ENCODE measurements around the gene FTO.

Gene FTO

DNA sequence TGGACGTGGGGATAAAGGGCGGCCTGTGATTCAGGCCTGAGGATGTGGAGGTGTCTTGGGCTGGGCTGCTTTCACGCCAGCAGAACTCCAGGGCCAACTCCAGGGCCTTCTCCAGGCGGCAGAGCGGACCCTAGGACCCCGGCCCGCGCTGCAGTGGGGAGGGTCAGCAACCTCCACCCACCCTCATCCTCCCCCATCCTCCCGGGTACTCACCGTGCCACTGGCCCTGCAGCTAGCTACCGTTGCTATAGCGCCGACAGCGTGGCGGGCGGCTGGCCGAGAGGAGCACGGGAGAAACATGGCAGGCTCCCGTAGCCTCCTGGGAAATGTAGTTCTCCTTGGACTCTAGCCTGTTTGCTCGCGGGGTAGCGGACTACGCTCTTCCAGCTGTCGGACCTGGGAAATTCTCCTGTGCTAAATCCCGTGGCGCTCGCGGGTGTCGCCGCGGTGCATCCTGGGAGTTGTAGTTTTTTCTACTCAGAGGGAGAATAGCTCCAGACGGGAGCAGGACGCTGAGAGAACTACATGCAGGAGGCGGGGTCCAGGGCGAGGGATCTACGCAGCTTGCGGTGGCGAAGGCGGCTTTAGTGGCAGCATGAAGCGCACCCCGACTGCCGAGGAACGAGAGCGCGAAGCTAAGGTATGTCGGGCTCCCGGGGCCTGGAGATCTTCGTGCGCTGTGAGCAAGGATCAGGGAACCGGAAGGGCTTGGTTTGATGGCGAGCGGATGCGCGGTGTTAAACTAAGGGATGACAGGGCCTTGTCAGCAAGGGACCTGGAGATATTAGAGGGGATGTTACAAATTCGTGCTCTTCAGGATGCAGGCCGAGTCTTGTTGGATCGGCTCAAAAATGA lies at the start of gene FTO, which contains the start of gene RPGRIP1L:
Gene FTO (plus strand): TSS at position 567 of the 855 bp plus-strand sequence.
Gene RPGRIP1L (minus strand): TSS at position 270 of the 855 bp plus-strand sequence. CDS start 3,136 bp downstream, outside the sequence.
- Histone ChIP-seq H3K4me1 (ENCODE audit: control insufficient read depth, insufficient read depth, low read length) (peaks cover 7% of the 10 kb centered on the region; the same call in 1 of the 2 replicates), H3K4me3 (ENCODE audit: low read depth, low read length) (peak within 1 kb of the TSS; percentile 89), H3K27ac (ENCODE audit: low read depth, low read length) (no peak within 1 kb of the TSS)

DNA sequence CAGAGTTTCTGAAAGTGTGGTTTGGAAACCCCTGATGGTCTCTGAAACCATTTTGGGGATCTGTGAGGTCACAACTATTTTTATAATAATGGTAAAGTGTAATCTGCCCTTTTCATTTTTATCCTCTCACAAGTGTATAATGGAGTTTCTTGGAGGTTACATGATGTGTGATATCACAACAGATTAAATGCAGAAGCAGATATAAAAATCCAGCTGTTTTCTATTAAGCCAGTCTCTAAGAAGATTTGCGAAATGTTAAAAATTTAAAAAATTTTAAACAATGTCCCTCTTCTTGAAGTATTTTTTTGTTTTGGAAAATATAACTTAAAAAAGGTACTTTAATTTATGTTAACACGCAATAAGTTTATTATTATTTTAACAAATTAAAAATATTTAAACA lies 49.0 kb upstream of the FTO start:
- Histone ChIP-seq H3K4me3 (ENCODE audit: low read depth, low read length) (no peak overlapping the region), H3K4me1 (ENCODE audit: control insufficient read depth, insufficient read depth, low read length) (peaks cover 7% of the 10 kb centered on the region; the same call in 1 of the 2 replicates), H3K27me3 (ENCODE audit: control insufficient read depth, insufficient read depth, low read length) (no peaks in the 10 kb centered on the region), H3K36me3 (ENCODE audit: control insufficient read depth, insufficient read depth, low read length) (peaks cover 17% of the 10 kb centered on the region), H3K9me3 (ENCODE audit: control insufficient read depth, insufficient read depth, low read depth, low read length) (no peaks in the 10 kb centered on the region), H3K27ac (ENCODE audit: low read depth, low read length) (no peak overlapping the region), H3K9ac (ENCODE audit: low read length) (no peak overlapping the region)

More for the DNA sequence above, at the start of gene FTO, which contains the start of gene RPGRIP1L:
- peaks cover 12% of the 10 kb centered on the region; the same call in 1 of the 2 replicates for H3K36me3 ChIP-seq (ENCODE audit: control insufficient read depth, insufficient read depth, low read length)
- H3K9ac ChIP-seq (ENCODE audit: low read length), result peak within 1 kb of the TSS; percentile 68
- no peaks in the 10 kb centered on the region for H3K9me3 ChIP-seq (ENCODE audit: control insufficient read depth, insufficient read depth, low read depth, low read length)
- no peaks in the 10 kb centered on the region for H3K27me3 ChIP-seq (ENCODE audit: control insufficient read depth, insufficient read depth, low read length)

- Histone ChIP-seq H3K27ac (ENCODE audit: low read depth, low read length) (no peak overlapping the region), H3K9me3 (ENCODE audit: control insufficient read depth, insufficient read depth, low read depth, low read length) (no peaks in the 10 kb centered on the region), H3K9ac (ENCODE audit: low read length) (no peak overlapping the region), H3K36me3 (ENCODE audit: control insufficient read depth, insufficient read depth, low read length) (peaks cover 2% of the 10 kb centered on the region; the same call in 1 of the 2 replicates), H3K27me3 (ENCODE audit: control insufficient read depth, insufficient read depth, low read length) (no peaks in the 10 kb centered on the region), H3K4me3 (ENCODE audit: low read depth, low read length) (no peak overlapping the region), H3K4me1 (ENCODE audit: control insufficient read depth, insufficient read depth, low read length) (no peaks in the 10 kb centered on the region; the same call in 1 of the 2 replicates)
Measured at GRCh38 chr16:53662072-53662471, 41.9 kb upstream of the FTO start.

GRCh38 chr16:53664724-53665345 lies 39.1 kb upstream of the FTO start:
- Histone ChIP-seq H3K4me1 (ENCODE audit: control insufficient read depth, insufficient read depth, low read length) (no peaks in the 10 kb centered on the region; the same call in 1 of the 2 replicates), H3K9ac (ENCODE audit: low read length) (no peak overlapping the region), H3K27ac (ENCODE audit: low read depth, low read length) (no peak overlapping the region), H3K36me3 (ENCODE audit: control insufficient read depth, insufficient read depth, low read length) (no peaks in the 10 kb centered on the region), H3K27me3 (ENCODE audit: control insufficient read depth, insufficient read depth, low read length) (no peaks in the 10 kb centered on the region), H3K9me3 (ENCODE audit: control insufficient read depth, insufficient read depth, low read depth, low read length) (no peaks in the 10 kb centered on the region), H3K4me3 (ENCODE audit: low read depth, low read length) (no peak overlapping the region)

DNA sequence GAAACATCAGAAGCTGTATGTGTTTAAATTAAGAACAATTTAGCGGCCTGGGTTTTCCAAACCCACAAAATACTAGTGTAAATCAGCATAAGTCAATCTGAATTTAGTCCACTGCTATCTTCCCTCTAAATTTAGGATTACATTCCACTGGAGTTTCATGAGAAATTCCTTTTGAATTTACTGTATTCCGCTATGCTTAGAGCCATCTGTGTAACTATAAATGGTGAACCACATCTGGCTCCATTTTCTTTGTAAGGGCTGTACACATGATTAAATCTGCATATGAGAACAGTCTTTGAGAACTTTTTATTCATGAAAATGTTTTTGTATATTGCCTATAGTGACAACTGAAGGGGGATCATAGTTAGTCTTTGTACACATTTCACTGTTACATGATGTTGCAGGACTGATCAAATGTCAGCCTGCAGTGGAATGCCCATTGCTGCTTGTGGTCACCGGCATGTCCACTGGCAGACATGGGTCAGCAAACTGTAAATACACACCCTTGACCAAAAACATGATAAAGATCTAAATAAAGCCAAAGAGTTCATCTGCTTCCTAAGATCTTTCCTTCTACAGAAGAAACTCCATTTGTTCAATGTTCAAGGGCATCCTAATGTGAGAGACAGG lies 37.1 kb upstream of the FTO start:
- no peaks in the 10 kb centered on the region; the same call in 1 of the 2 replicates for H3K4me1 ChIP-seq (ENCODE audit: control insufficient read depth, insufficient read depth, low read length)
- H3K9ac ChIP-seq (ENCODE audit: low read length), result no peak overlapping the region
- H3K36me3 ChIP-seq (ENCODE audit: control insufficient read depth, insufficient read depth, low read length), result no peaks in the 10 kb centered on the region
- H3K4me3 ChIP-seq (ENCODE audit: low read depth, low read length), result no peak overlapping the region
- no peaks in the 10 kb centered on the region for H3K27me3 ChIP-seq (ENCODE audit: control insufficient read depth, insufficient read depth, low read length)
- H3K9me3 ChIP-seq (ENCODE audit: control insufficient read depth, insufficient read depth, low read depth, low read length), result no peaks in the 10 kb centered on the region
- no peak overlapping the region for H3K27ac ChIP-seq (ENCODE audit: low read depth, low read length)

GRCh38 chr16:53668869-53669268 lies 35.1 kb upstream of the FTO start:
- no peak overlapping the region for H3K4me3 ChIP-seq (ENCODE audit: low read depth, low read length)
- H3K27ac ChIP-seq (ENCODE audit: low read depth, low read length), result no peak overlapping the region
- H3K36me3 ChIP-seq (ENCODE audit: control insufficient read depth, insufficient read depth, low read length), result no peaks in the 10 kb centered on the region
- no peaks in the 10 kb centered on the region for H3K27me3 ChIP-seq (ENCODE audit: control insufficient read depth, insufficient read depth, low read length)
- H3K4me1 ChIP-seq (ENCODE audit: control insufficient read depth, insufficient read depth, low read length), result no peaks in the 10 kb centered on the region
- no peak overlapping the region for H3K9ac ChIP-seq (ENCODE audit: low read length)
- H3K9me3 ChIP-seq (ENCODE audit: control insufficient read depth, insufficient read depth, low read depth, low read length), result no peaks in the 10 kb centered on the region

DNA sequence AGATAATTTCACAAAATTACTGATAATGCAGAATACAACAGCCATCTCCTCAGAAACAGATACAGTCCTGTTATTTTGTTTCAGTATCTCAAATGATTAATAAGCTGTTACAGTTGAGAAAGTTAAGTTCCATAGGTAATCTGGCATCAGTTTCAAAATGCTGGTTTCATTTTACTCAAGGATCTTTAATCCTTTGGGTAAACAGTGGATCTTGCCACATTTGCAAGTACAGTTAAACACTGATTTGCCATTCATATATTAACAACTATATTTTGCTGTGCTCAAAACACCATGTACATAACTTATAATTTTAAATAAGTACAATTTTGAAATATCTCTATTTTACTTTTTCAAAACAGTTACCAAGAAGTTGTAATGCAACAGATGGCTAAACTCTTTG lies 31.5 kb upstream of the FTO start:
- Histone ChIP-seq H3K4me1 (ENCODE audit: control insufficient read depth, insufficient read depth, low read length) (no peaks in the 10 kb centered on the region), H3K9ac (ENCODE audit: low read length) (no peak overlapping the region), H3K9me3 (ENCODE audit: control insufficient read depth, insufficient read depth, low read depth, low read length) (no peaks in the 10 kb centered on the region), H3K36me3 (ENCODE audit: control insufficient read depth, insufficient read depth, low read length) (no peaks in the 10 kb centered on the region), H3K27ac (ENCODE audit: low read depth, low read length) (no peak overlapping the region), H3K27me3 (ENCODE audit: control insufficient read depth, insufficient read depth, low read length) (no peaks in the 10 kb centered on the region), H3K4me3 (ENCODE audit: low read depth, low read length) (no peak overlapping the region)

GRCh38 chr16:53673189-53673588 lies 30.8 kb upstream of the FTO start:
- no peaks in the 10 kb centered on the region for H3K4me1 ChIP-seq (ENCODE audit: control insufficient read depth, insufficient read depth, low read length)
- no peak overlapping the region for H3K9ac ChIP-seq (ENCODE audit: low read length)
- no peak overlapping the region for H3K27ac ChIP-seq (ENCODE audit: low read depth, low read length)
- H3K36me3 ChIP-seq (ENCODE audit: control insufficient read depth, insufficient read depth, low read length), result no peaks in the 10 kb centered on the region
- no peak overlapping the region for H3K4me3 ChIP-seq (ENCODE audit: low read depth, low read length)
- no peaks in the 10 kb centered on the region for H3K27me3 ChIP-seq (ENCODE audit: control insufficient read depth, insufficient read depth, low read length)
- H3K9me3 ChIP-seq (ENCODE audit: control insufficient read depth, insufficient read depth, low read depth, low read length), result no peaks in the 10 kb centered on the region

- H3K27me3 ChIP-seq (ENCODE audit: control insufficient read depth, insufficient read depth, low read length), result no peaks in the 10 kb centered on the region
- no peaks in the 10 kb centered on the region for H3K9me3 ChIP-seq (ENCODE audit: control insufficient read depth, insufficient read depth, low read depth, low read length)
- H3K4me1 ChIP-seq (ENCODE audit: control insufficient read depth, insufficient read depth, low read length), result peaks cover 5% of the 10 kb centered on the region; the same call in 1 of the 2 replicates
- no peaks in the 10 kb centered on the region for H3K36me3 ChIP-seq (ENCODE audit: control insufficient read depth, insufficient read depth, low read length)
- H3K4me3 ChIP-seq (ENCODE audit: low read depth, low read length), result no peak overlapping the region
- no peak overlapping the region for H3K9ac ChIP-seq (ENCODE audit: low read length)
- H3K27ac ChIP-seq (ENCODE audit: low read depth, low read length), result no peak overlapping the region
Measured at GRCh38 chr16:53678155-53678554, 25.8 kb upstream of the FTO start.

DNA sequence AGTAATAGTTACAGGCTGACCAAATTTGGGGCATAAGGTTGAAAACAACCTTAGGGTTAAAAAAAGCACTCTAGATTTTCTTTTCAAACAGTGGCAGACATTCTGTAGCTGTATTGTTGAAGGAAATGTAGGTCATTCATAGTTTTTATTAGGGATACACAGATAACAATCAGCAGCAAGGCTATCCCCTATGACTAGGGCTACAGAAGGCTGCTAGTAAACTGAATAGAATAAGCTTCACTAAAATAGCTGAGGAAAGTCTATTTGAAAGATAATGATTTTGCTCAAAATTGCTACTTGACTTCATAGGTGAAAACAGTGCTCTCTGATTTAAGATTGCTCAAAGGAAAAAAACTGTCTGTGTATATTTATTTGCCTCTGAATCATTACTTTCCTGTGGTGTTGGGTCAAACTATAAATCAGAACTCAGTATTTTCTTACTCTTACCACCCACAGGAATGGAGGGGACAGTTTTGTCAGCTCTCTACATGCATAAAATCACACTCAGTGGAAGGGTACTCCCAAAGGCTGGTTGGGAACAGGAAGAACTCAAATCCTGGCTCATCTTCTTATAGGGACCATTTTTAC lies 25.1 kb upstream of the FTO start:
- Histone ChIP-seq H3K9ac (ENCODE audit: low read length) (no peak overlapping the region), H3K4me3 (ENCODE audit: low read depth, low read length) (no peak overlapping the region), H3K4me1 (ENCODE audit: control insufficient read depth, insufficient read depth, low read length) (peaks cover 5% of the 10 kb centered on the region; the same call in 1 of the 2 replicates), H3K9me3 (ENCODE audit: control insufficient read depth, insufficient read depth, low read depth, low read length) (no peaks in the 10 kb centered on the region), H3K27me3 (ENCODE audit: control insufficient read depth, insufficient read depth, low read length) (no peaks in the 10 kb centered on the region), H3K27ac (ENCODE audit: low read depth, low read length) (no peak overlapping the region), H3K36me3 (ENCODE audit: control insufficient read depth, insufficient read depth, low read length) (no peaks in the 10 kb centered on the region)

All from HUES6 (cell line).